Neural crest cell (in vitro differentiated cells): ENCODE results near the gene FGF1. TPM values are rescaled to one million over a fixed set of nuclear protein-coding genes. Genes with fewer than 3 reads are reported as not detected.

Experiments used
- DNase-seq: peaks from one replicate; pipeline ENCODE4 v3.0.0; 2021; ENCODE audit warnings: low read depth, mixed read lengths, low spot score
- H3K27ac Mint-ChIP-seq: one replicate; pipeline ENCODE4 v1.8.0; 2021; ENCODE audit warnings: mild to moderate bottlenecking, mixed read lengths; ENCODE audit not compliant: unreplicated experiment
- H3K27me3 Mint-ChIP-seq: 2 replicates; pipeline ENCODE4 v1.8.0; 2021; ENCODE audit warnings: low read depth, mild to moderate bottlenecking, mixed read lengths
- H3K36me3 Mint-ChIP-seq: 2 replicates; pipeline ENCODE4 v1.8.0; 2021; ENCODE audit warnings: low read depth, mild to moderate bottlenecking, mixed read lengths
- H3K4me1 Mint-ChIP-seq: 2 replicates; pipeline ENCODE4 v1.8.0; 2021; ENCODE audit warnings: mixed read lengths
- H3K4me3 Mint-ChIP-seq: one replicate; pipeline ENCODE4 v1.8.0; 2021; ENCODE audit warnings: mild to moderate bottlenecking, mixed read lengths
- H3K9me3 Mint-ChIP-seq: 2 replicates; pipeline ENCODE4 v1.8.0; 2021; ENCODE audit warnings: mixed read lengths
- total RNA-seq: library from RNA; stranded (reverse); gene quantifications from 2 replicates; pipeline ENCODE4 v1.2.1, GENCODE V29; 2021
- TF ChIP-seq, protein P1 (sequence below): fragments of 200-600 bp; sonication (generic); conservative IDR thresholded peaks from 2 replicates; pipeline ENCODE4 v1.5.0; 2021; ENCODE audit warnings: antibody characterized with exemption, mild to moderate bottlenecking

Gene FGF1
- total RNA-seq, 1 donor from 2014 or later = not detected

DNA sequence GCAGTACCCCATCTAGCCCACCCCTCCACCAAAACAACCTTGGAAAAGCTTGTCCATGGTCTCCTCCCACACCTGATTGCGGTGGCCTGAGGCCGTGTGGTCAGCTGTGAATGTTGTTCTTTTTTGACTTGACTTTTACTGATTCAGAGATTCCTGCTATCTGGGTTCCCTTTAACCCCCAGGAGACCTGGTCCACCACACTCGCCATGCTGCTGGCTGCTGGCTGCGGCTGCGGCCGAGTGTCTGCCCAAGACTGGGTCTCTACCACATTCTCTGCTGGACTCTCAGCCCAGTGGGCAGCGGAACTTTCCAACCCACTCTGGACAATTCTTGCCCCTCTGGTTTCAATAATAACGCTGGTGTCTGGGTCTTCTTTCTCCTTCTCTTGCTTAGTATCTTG lies 28.4 kb downstream of the FGF1 start:
- Mint-ChIP-seq H3K9me3 (no peaks in the 10 kb centered on the region), H3K27me3 (peaks cover 3% of the 10 kb centered on the region), H3K27ac (peak overlapping the region; percentile 15), H3K36me3 (no peaks in the 10 kb centered on the region), H3K4me1 (peaks cover 7% of the 10 kb centered on the region), H3K4me3 (no peak overlapping the region)
- no peak for DNase-seq
- TF ChIP-seq, protein P1, sequence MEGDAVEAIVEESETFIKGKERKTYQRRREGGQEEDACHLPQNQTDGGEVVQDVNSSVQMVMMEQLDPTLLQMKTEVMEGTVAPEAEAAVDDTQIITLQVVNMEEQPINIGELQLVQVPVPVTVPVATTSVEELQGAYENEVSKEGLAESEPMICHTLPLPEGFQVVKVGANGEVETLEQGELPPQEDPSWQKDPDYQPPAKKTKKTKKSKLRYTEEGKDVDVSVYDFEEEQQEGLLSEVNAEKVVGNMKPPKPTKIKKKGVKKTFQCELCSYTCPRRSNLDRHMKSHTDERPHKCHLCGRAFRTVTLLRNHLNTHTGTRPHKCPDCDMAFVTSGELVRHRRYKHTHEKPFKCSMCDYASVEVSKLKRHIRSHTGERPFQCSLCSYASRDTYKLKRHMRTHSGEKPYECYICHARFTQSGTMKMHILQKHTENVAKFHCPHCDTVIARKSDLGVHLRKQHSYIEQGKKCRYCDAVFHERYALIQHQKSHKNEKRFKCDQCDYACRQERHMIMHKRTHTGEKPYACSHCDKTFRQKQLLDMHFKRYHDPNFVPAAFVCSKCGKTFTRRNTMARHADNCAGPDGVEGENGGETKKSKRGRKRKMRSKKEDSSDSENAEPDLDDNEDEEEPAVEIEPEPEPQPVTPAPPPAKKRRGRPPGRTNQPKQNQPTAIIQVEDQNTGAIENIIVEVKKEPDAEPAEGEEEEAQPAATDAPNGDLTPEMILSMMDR = no peak

DNA sequence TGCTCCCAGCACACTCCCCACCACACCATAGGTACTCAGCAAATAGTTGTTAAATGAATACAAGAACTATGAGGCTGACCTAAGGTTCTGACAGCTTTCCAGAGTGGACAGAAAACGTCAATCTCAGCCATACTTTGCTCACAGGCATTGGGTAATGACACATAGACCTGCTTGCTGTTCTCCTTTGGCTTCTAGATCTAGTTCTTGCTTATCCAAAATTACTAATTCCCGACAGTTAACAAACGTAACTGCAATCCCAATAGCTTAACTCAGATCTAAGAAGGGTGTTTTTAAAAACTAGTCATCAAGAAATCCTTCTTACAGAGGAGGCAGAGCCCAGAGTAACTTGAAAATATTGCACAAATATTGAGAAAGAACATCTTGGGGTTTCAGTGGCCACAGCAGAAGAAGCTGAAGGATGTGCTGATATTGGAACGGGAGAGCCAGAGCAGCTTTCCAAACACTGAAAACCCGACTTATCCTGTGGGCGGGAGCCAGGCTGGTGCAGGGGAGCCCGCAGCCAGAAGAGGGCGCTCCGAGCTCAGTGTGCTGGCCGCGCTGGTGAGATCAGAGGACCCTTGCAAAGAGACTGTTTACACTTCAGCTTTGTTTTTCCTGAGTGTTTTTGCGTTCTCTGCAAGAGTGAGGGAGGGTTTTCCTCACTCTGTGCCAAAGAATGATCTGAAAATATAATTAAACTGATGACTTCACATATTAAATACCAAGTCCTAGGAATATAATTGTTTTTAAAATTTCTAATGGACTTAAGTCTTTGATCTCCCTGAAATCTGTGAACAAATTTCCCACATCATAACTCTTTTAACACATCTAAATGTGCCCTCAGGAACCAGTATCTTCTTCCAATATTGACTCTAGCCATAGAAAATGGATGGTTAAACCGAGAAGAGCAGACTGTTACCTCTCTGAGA lies 30.3 kb downstream of the FGF1 start:
- TF ChIP-seq, protein P1 = peak; percentile 99

DNA sequence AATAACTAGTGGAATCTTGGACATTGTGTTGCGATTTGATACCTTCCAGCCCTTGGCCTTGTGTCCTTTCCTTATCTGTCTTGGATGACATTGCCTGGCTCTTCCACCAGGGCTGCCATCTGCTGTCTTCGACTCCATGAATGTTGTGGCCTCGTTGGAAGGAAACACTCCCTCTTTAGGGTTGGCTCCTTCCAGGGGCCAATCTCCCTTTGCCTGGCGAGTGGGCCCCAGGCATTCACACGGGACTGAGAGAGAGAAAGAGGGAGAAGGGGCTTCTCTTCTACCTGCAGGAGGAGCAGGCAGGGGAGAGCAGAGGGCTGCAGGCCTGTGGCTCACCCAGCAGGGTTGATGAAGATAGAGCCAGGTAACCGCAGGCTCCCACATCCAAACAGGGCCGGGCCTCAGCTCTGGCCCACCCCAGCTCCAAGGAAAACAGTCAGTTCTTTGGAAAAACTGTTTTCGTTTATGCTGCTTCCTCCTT lies 31.3 kb downstream of the FGF1 start:
- no peaks in the 10 kb centered on the region for H3K36me3 Mint-ChIP-seq
- H3K27ac Mint-ChIP-seq = no peak overlapping the region
- H3K4me1 Mint-ChIP-seq = peaks cover 7% of the 10 kb centered on the region
- DNase-seq = no peak
- peaks cover 3% of the 10 kb centered on the region for H3K27me3 Mint-ChIP-seq
- no peak overlapping the region for H3K4me3 Mint-ChIP-seq
- no peaks in the 10 kb centered on the region for H3K9me3 Mint-ChIP-seq
- TF ChIP-seq, protein P1 = no peak

More for the DNA sequence above, 30.3 kb downstream of the FGF1 start:
- H3K4me1 Mint-ChIP-seq = peaks cover 7% of the 10 kb centered on the region
- peak; percentile 91 for DNase-seq
- H3K27ac Mint-ChIP-seq = no peak overlapping the region
- H3K36me3 Mint-ChIP-seq = no peaks in the 10 kb centered on the region
- H3K27me3 Mint-ChIP-seq = peaks cover 3% of the 10 kb centered on the region
- H3K9me3 Mint-ChIP-seq = no peaks in the 10 kb centered on the region
- H3K4me3 Mint-ChIP-seq = no peak overlapping the region

DNA sequence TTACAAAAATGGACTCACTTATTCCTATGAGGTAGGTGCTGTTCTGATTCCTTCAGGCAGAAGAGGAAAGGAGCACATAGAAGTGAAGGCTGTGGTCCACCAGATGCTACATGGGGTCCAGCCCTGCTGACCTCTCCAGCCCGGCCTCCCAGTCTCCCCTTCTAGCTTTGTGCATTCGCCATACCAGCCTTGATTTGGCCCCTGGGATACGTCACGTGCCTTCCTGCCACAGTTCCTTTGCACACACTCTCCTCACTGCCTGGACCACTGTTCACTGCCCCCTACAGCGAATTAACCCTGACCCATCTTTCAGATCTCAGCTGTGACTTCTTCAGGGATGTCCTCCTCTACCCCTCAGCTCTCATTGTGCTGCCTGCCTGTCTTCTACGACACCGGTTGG lies 32.6 kb downstream of the FGF1 start:
- Mint-ChIP-seq H3K4me3 (no peak overlapping the region), H3K9me3 (no peaks in the 10 kb centered on the region), H3K36me3 (no peaks in the 10 kb centered on the region), H3K27me3 (peaks cover 3% of the 10 kb centered on the region), H3K27ac (no peak overlapping the region), H3K4me1 (peaks cover 7% of the 10 kb centered on the region)
- TF ChIP-seq, protein P1 = no peak
- DNase-seq = no peak

DNA sequence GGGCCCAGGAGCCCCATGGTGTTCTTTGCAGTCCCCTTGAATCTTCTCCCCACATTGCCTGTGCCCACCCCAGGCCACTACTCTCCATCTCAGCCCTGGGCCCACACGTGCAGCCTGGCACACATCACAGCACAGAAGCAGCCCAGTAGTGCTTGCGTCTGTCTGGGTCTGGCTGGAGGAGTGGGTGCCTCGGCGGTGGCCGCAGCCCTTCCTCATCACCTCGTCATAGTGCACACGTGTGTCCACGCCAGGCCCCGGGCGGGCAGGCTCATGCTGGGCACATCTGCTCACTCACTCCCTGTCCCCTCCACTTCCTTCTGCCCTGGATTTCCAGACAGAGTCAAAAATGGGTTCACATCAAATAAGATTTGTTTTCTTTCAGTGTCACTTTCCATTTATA lies 33.3 kb downstream of the FGF1 start:
- H3K4me3 Mint-ChIP-seq = no peak overlapping the region
- H3K4me1 Mint-ChIP-seq = peaks cover 7% of the 10 kb centered on the region
- no peaks in the 10 kb centered on the region for H3K9me3 Mint-ChIP-seq
- no peak for DNase-seq
- TF ChIP-seq, protein P1 = no peak
- H3K36me3 Mint-ChIP-seq = no peaks in the 10 kb centered on the region
- no peak overlapping the region for H3K27ac Mint-ChIP-seq
- peaks cover 3% of the 10 kb centered on the region for H3K27me3 Mint-ChIP-seq
